Measurements from ENCODE around the gene TMTC2.
"Not testable (repeated sequence)": the region's sequence is repeated elsewhere in the genome, so short reads cannot be mapped to it uniquely, and the experiment has no call there.

The TMTC2 gene

DNA sequence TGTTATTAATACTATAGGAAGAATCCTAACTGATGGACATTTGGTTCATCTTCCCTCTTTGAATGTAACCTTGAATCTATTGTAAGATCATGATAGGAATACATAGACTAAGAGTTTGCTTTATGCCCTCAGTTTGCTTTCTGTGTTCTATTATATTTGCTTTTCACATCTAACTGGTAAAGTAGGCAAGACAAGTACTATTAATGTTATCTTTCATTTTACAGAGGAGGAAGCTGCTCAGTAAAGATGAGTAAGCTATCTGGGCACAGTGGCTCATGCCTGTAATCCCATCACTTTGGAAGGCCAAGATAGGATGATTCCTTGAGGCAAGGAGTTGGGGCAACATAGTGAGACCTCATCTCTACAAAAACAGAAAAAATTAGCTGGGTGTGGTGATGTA, 103.0 kb downstream of the TMTC2 start:
- Histone ChIP-seq H3K36me3 (ENCODE audit: control insufficient read depth in 2 of 2, insufficient read depth in 2 of 2, low read length in 2 of 2) (no peaks in the 10 kb centered on the region), H3K4me3 (ENCODE audit: low read length in 2 of 2) (no peak overlapping the region), H3K4me1 (ENCODE audit: control insufficient read depth, insufficient read depth, low read length) (no peaks in the 10 kb centered on the region), H3K27ac (ENCODE audit: low read length) (no peak overlapping the region), H3K9ac (ENCODE audit: low read length in 2 of 2) (no peak overlapping the region), H3K27me3 (ENCODE audit: control insufficient read depth in 1 of 2, insufficient read depth in 2 of 2, low read length in 2 of 2) (no peaks in the 10 kb centered on the region), H3K9me3 (ENCODE audit: control insufficient read depth in 2 of 2, low read length in 2 of 2) (no peaks in the 10 kb centered on the region)

DNA sequence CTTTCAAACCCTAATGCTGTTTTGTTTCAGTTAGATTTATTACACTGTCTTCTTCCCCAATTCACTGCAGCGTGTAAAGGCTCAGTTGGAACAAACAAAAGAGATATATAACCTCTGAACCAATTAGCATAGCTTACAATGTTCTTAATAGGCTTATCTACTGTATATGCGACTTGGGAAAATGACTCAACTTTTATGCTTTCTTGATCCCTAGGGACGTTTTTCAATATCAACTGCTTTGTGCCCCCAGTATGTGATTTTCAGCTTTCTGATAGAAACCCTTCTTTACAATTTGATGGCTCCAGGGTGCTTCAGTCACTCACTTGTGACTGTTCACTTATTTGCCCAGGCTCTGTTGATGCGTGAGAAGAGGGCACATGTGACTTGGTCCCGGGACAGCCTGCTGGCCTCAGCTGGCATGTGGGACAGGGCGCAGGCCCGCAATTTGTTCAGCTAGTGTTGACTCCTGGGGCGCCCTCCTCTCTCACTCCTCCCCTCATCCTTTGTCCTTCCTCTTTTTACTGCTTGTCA, 107.1 kb downstream of the TMTC2 start:
- Histone ChIP-seq H3K27ac (ENCODE audit: low read length) (no peak overlapping the region), H3K27me3 (ENCODE audit: control insufficient read depth in 1 of 2, insufficient read depth in 2 of 2, low read length in 2 of 2) (no peaks in the 10 kb centered on the region), H3K9ac (ENCODE audit: low read length in 2 of 2) (no peak overlapping the region), H3K4me3 (ENCODE audit: low read length in 2 of 2) (no peak overlapping the region), H3K9me3 (ENCODE audit: control insufficient read depth in 2 of 2, low read length in 2 of 2) (no peaks in the 10 kb centered on the region), H3K36me3 (ENCODE audit: control insufficient read depth in 2 of 2, insufficient read depth in 2 of 2, low read length in 2 of 2) (no peaks in the 10 kb centered on the region), H3K4me1 (ENCODE audit: control insufficient read depth, insufficient read depth, low read length) (no peaks in the 10 kb centered on the region)

DNA sequence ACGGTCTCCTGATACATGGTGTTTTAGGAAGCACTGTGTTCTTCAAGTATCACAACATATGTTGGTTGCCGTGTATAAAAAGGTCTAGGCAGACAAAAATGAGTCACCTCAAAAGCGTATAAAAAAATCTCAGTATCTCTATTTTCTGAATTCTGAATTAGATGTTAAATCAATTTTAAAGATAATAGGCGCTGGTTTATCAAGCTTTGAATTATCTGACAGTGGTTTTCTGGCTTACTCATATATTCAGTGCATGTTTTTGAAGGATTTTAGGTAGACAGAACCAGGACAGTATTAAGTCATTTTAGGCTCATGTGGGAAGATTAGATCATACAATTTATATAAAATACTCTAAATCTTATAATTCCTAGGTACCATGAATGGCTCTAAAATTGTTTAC, 110.8 kb downstream of the TMTC2 start:
- Histone ChIP-seq H3K4me1 (ENCODE audit: control insufficient read depth, insufficient read depth, low read length) (no peaks in the 10 kb centered on the region), H3K9me3 (ENCODE audit: control insufficient read depth in 2 of 2, low read length in 2 of 2) (no peaks in the 10 kb centered on the region), H3K27ac (ENCODE audit: low read length) (no peak overlapping the region), H3K27me3 (ENCODE audit: control insufficient read depth in 1 of 2, insufficient read depth in 2 of 2, low read length in 2 of 2) (no peaks in the 10 kb centered on the region), H3K9ac (ENCODE audit: low read length in 2 of 2) (no peak overlapping the region), H3K36me3 (ENCODE audit: control insufficient read depth in 2 of 2, insufficient read depth in 2 of 2, low read length in 2 of 2) (no peaks in the 10 kb centered on the region), H3K4me3 (ENCODE audit: low read length in 2 of 2) (no peak overlapping the region)

DNA sequence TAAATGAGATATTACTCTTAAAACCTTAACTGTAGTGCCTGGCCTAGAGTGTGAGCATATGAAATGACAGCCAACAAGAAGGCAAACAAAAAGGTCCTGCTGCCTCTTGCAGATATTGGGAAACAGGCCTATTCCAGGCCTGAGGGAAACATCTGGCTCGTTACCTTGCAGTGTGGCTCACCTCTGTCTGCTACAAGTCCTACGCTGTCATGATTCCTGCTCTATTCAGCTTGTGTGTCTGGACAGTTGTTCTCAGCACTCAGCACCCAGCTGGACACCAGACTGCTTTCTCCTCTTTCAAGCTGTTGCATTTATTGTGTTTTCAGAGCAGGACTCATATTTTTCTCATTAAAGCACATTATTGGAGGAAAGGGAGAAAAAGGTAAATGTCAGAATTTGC, 113.5 kb downstream of the TMTC2 start:
- H3K9me3 ChIP-seq (ENCODE audit: control insufficient read depth in 2 of 2, low read length in 2 of 2), result no peaks in the 10 kb centered on the region
- no peak overlapping the region for H3K27ac ChIP-seq (ENCODE audit: low read length)
- no peaks in the 10 kb centered on the region for H3K27me3 ChIP-seq (ENCODE audit: control insufficient read depth in 1 of 2, insufficient read depth in 2 of 2, low read length in 2 of 2)
- no peaks in the 10 kb centered on the region for H3K4me1 ChIP-seq (ENCODE audit: control insufficient read depth, insufficient read depth, low read length)
- H3K4me3 ChIP-seq (ENCODE audit: low read length in 2 of 2), result no peak overlapping the region
- no peak overlapping the region for H3K9ac ChIP-seq (ENCODE audit: low read length in 2 of 2)
- H3K36me3 ChIP-seq (ENCODE audit: control insufficient read depth in 2 of 2, insufficient read depth in 2 of 2, low read length in 2 of 2), result no peaks in the 10 kb centered on the region

DNA sequence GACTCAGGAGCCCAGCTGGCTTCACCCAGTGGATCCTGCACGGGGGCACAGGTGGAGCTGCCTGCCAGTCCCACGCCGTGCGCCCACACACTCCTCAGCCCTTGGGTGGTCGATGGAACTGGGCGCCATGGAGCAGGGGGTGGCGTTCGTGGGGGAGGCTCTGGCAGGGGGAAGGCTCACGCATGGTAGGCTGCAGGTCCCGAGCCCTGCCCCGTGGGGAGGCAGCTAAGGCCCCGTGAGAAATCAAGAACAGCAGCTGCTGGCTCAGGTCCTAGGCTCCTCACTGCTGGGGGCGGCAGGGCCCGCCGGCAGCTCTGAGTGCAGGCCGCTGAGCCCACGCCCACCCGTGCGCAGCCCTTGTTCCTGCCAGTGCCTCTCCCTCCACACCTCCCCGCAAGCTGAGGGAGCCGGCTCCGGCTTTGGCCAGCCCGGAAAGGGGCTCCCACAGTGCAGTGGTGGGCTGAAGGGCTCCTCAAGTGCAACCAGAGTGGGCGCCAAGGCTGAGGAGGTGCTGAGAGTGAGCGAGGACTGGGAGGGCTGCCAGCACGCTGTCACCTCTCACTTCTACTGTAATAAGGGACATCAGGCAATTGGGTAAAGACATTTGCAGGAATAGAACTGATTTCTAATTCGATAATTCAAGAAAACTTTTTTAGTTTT, 115.4 kb downstream of the TMTC2 start:
- no peak overlapping the region for H3K9ac ChIP-seq (ENCODE audit: low read length in 2 of 2)
- no peaks in the 10 kb centered on the region for H3K4me1 ChIP-seq (ENCODE audit: control insufficient read depth, insufficient read depth, low read length)
- H3K27me3 ChIP-seq (ENCODE audit: control insufficient read depth in 1 of 2, insufficient read depth in 2 of 2, low read length in 2 of 2), result no peaks in the 10 kb centered on the region
- H3K4me3 ChIP-seq (ENCODE audit: low read length in 2 of 2), result no peak overlapping the region
- H3K36me3 ChIP-seq (ENCODE audit: control insufficient read depth in 2 of 2, insufficient read depth in 2 of 2, low read length in 2 of 2), result no peaks in the 10 kb centered on the region
- no peak overlapping the region for H3K27ac ChIP-seq (ENCODE audit: low read length)
- no peaks in the 10 kb centered on the region for H3K9me3 ChIP-seq (ENCODE audit: control insufficient read depth in 2 of 2, low read length in 2 of 2)

DNA sequence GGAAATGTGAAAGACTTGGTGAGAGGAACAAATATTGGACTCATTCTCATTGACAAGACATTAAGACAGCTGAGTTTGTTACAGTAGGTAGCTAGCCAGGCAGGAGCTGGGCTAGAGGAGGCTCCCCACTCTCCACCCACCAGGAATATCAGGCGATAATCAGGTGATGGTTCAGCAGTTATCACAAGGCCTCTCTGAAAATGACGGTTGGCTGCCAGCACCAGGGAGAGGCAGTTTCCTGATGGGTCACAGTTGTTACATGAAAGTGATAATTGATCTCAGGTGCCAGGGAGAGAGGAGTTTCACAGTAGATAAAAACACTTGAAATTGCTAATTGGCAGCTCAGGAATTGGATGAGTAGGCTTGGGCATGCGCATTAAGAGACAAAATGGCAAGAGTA, 116.5 kb downstream of the TMTC2 start:
- H3K27ac ChIP-seq (ENCODE audit: low read length), result no peak overlapping the region

DNA sequence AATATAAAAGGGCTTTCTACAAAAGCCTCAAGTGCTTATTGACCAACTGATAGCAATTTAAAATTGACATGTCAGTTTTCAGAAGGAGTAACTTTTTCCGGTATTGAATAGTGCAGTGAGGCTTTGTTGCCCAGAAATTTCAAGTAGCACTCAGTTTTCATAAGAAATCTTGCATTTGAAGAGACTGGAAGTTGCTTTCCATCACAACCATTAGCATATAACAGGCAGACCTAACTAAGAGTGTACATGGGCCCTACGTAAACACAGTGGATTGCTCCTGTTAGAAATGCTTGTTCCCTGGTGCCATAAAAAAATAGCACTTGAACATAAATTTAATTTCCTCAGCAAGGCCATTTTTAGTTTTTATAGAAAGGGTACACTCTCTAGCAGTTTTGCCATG, 117.9 kb downstream of the TMTC2 start:
- Histone ChIP-seq H3K27me3 (ENCODE audit: control insufficient read depth in 1 of 2, insufficient read depth in 2 of 2, low read length in 2 of 2) (no peaks in the 10 kb centered on the region), H3K4me3 (ENCODE audit: low read length in 2 of 2) (no peak overlapping the region), H3K4me1 (ENCODE audit: control insufficient read depth, insufficient read depth, low read length) (no peaks in the 10 kb centered on the region), H3K27ac (ENCODE audit: low read length) (no peak overlapping the region), H3K9me3 (ENCODE audit: control insufficient read depth in 2 of 2, low read length in 2 of 2) (no peaks in the 10 kb centered on the region), H3K36me3 (ENCODE audit: control insufficient read depth in 2 of 2, insufficient read depth in 2 of 2, low read length in 2 of 2) (no peaks in the 10 kb centered on the region), H3K9ac (ENCODE audit: low read length in 2 of 2) (no peak overlapping the region)

More for the DNA sequence above, 116.5 kb downstream of the TMTC2 start:
- H3K36me3 ChIP-seq (ENCODE audit: control insufficient read depth in 2 of 2, insufficient read depth in 2 of 2, low read length in 2 of 2), result no peaks in the 10 kb centered on the region
- H3K9me3 ChIP-seq (ENCODE audit: control insufficient read depth in 2 of 2, low read length in 2 of 2), result no peaks in the 10 kb centered on the region
- no peaks in the 10 kb centered on the region for H3K4me1 ChIP-seq (ENCODE audit: control insufficient read depth, insufficient read depth, low read length)
- H3K9ac ChIP-seq (ENCODE audit: low read length in 2 of 2), result no peak overlapping the region
- no peaks in the 10 kb centered on the region for H3K27me3 ChIP-seq (ENCODE audit: control insufficient read depth in 1 of 2, insufficient read depth in 2 of 2, low read length in 2 of 2)
- no peak overlapping the region for H3K4me3 ChIP-seq (ENCODE audit: low read length in 2 of 2)

DNA sequence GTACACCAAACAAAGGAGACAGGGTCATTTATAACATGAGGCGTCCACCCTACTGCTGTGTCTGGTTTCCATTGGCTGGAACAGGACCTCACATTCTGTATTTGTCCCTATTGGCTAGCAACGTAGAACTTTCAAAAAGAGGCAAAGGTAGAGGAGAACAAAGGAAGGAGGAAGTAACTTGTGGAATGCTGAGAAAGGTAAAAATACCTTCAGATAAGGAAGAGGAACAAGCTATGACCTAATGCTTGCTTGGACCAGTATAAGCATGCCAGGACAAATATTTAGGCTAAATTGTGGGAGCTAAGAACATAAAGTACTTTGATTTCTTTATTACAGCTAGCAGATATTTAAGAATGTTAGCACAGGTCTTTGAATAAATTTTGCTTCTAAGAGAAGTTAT, 118.3 kb downstream of the TMTC2 start:
- not testable (repeated sequence) for H3K36me3 ChIP-seq (ENCODE audit: control insufficient read depth in 2 of 2, insufficient read depth in 2 of 2, low read length in 2 of 2); H3K4me1 ChIP-seq (ENCODE audit: control insufficient read depth, insufficient read depth, low read length); H3K27ac ChIP-seq (ENCODE audit: low read length); H3K9me3 ChIP-seq (ENCODE audit: control insufficient read depth in 2 of 2, low read length in 2 of 2); H3K9ac ChIP-seq (ENCODE audit: low read length in 2 of 2); H3K4me3 ChIP-seq (ENCODE audit: low read length in 2 of 2); H3K27me3 ChIP-seq (ENCODE audit: control insufficient read depth in 1 of 2, insufficient read depth in 2 of 2, low read length in 2 of 2)

DNA sequence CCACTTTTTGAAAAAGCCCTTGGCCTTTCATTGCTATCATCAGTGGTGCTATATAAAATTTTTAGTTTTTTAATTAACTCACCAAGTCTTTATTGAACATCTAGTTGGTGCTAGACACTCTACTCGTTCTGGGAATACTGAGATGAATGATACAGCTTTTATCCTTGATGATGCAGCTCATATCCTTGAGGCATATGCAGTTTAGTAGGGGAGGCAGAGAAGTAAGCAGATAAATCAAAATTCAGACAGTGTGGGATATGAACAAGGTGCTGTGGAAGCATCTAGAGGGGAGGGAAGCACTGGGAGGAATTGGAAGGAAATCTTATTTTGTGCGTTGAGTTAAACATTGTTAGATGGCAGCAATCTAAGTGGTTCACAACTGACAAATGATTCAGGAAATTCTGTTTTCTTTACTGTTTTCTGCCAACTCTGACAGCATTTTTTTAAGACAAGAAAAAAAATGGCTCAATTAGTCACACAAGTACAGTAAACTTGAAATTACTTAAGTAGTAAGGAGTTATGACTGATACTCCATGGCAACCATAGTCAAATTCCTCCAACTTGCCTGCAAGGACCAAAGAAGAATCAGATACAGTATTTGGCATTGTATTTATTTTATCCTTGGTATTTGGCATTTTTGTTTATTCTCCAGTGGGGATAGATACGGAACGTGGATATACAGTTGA, 119.2 kb downstream of the TMTC2 start:
- H3K27ac ChIP-seq (ENCODE audit: low read length), result no peak overlapping the region
- no peak overlapping the region for H3K9ac ChIP-seq (ENCODE audit: low read length in 2 of 2)
- no peaks in the 10 kb centered on the region for H3K27me3 ChIP-seq (ENCODE audit: control insufficient read depth in 1 of 2, insufficient read depth in 2 of 2, low read length in 2 of 2)
- no peaks in the 10 kb centered on the region for H3K36me3 ChIP-seq (ENCODE audit: control insufficient read depth in 2 of 2, insufficient read depth in 2 of 2, low read length in 2 of 2)
- H3K4me1 ChIP-seq (ENCODE audit: control insufficient read depth, insufficient read depth, low read length), result no peaks in the 10 kb centered on the region
- H3K4me3 ChIP-seq (ENCODE audit: low read length in 2 of 2), result no peak overlapping the region
- H3K9me3 ChIP-seq (ENCODE audit: control insufficient read depth in 2 of 2, low read length in 2 of 2), result no peaks in the 10 kb centered on the region

DNA sequence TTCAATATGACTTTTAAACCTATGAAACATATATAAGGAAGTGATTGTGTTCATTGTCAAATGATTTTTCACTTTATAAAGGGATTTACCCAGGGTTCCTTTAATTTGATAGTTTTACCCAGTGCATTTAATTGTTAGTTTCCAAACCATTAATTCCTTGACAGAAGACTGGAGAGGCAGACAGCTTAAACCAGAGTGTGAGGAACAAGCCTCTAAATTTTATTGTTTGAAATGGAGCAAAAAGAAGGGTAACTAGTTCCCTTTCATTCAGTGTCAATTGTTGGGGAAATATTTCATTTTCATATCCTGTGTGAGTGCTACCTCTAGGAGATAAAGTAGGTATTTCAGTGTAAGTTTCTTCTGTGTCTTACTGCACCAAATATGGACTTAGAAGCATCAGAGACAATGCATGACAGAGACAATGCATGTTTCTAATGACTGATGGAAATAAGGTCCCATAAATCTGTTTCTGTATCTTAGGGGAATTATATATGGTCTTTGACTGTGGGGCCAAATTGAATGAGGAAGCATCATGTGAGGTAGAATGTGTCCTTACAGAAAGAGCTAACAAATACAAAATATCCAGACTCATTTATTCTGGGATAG, 120.5 kb downstream of the TMTC2 start:
- Histone ChIP-seq H3K27me3 (ENCODE audit: control insufficient read depth in 1 of 2, insufficient read depth in 2 of 2, low read length in 2 of 2) (no peaks in the 10 kb centered on the region), H3K4me3 (ENCODE audit: low read length in 2 of 2) (no peak overlapping the region), H3K9me3 (ENCODE audit: control insufficient read depth in 2 of 2, low read length in 2 of 2) (no peaks in the 10 kb centered on the region), H3K27ac (ENCODE audit: low read length) (no peak overlapping the region), H3K4me1 (ENCODE audit: control insufficient read depth, insufficient read depth, low read length) (no peaks in the 10 kb centered on the region), H3K36me3 (ENCODE audit: control insufficient read depth in 2 of 2, insufficient read depth in 2 of 2, low read length in 2 of 2) (no peaks in the 10 kb centered on the region), H3K9ac (ENCODE audit: low read length in 2 of 2) (no peak overlapping the region)

DNA sequence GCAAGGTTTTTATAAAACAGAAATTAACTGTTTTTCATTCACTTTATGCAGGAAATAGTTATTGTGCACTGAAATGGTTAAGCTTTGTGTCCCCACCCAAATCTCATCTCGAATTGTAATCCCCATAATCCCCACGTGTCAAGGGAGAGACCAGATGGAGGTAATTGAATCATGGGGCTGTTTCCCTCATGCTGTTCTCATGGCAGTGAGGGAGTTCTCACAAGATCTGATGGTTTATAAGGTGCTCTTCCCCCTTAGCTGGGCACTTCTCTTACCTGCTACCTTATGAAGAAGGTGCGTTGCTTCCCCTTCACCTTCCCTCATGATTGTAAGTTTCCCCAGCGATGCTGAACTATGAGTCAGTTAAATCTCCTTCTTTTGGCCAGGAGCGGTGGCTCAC, 123.9 kb downstream of the TMTC2 start:
- H3K27me3 ChIP-seq (ENCODE audit: control insufficient read depth in 1 of 2, insufficient read depth in 2 of 2, low read length in 2 of 2), result no peaks in the 10 kb centered on the region
- H3K4me1 ChIP-seq (ENCODE audit: control insufficient read depth, insufficient read depth, low read length), result no peaks in the 10 kb centered on the region
- H3K36me3 ChIP-seq (ENCODE audit: control insufficient read depth in 2 of 2, insufficient read depth in 2 of 2, low read length in 2 of 2), result no peaks in the 10 kb centered on the region
- no peaks in the 10 kb centered on the region for H3K9me3 ChIP-seq (ENCODE audit: control insufficient read depth in 2 of 2, low read length in 2 of 2)
- H3K9ac ChIP-seq (ENCODE audit: low read length in 2 of 2), result no peak overlapping the region
- H3K4me3 ChIP-seq (ENCODE audit: low read length in 2 of 2), result no peak overlapping the region
- H3K27ac ChIP-seq (ENCODE audit: low read length), result no peak overlapping the region
